Trophoblast cell (in vitro differentiated cells and primary cell): ENCODE results near the gene OR7D4.

Source experiments
- DNase-seq, 2 donors: peaks; one replicate each; pipeline ENCODE4 v3.0.0-alpha.2; 2016
- H2AFZ ChIP-seq: 2 replicates; pipeline ENCODE4 v1.6.1; 2013; ENCODE audit warnings: low read length, moderate library complexity, mild to moderate bottlenecking; ENCODE audit not compliant: insufficient read depth, poor library complexity
- H2AK5ac ChIP-seq: 2 replicates; pipeline ENCODE4 v1.6.1; 2013; ENCODE audit warnings: mild to moderate bottlenecking, low read length
- H2BK120ac ChIP-seq: 2 replicates; pipeline ENCODE4 v1.6.1; 2013; ENCODE audit warnings: low read length, mild to moderate bottlenecking, moderate library complexity; ENCODE audit not compliant: insufficient read depth, poor library complexity
- H2BK12ac ChIP-seq: 2 replicates; pipeline ENCODE4 v1.6.1; 2013; ENCODE audit warnings: mild to moderate bottlenecking, low read length, moderate library complexity
- H2BK5ac ChIP-seq: 2 replicates; pipeline ENCODE4 v1.6.1; 2013; ENCODE audit warnings: low read length, low read depth, moderate library complexity, mild to moderate bottlenecking; ENCODE audit not compliant: poor library complexity
- H3K14ac ChIP-seq: 2 replicates; pipeline ENCODE4 v1.6.1; 2013; ENCODE audit warnings: mild to moderate bottlenecking, low read length
- H3K18ac ChIP-seq: 2 replicates; pipeline ENCODE4 v1.6.1; 2013; ENCODE audit warnings: mild to moderate bottlenecking, low read length
- H3K23ac ChIP-seq: 2 replicates; pipeline ENCODE4 v1.6.1; 2013; ENCODE audit warnings: low read length
- H3K27ac ChIP-seq: 2 replicates; pipeline ENCODE4 v1.5.1; 2013; ENCODE audit warnings: low read depth, mild to moderate bottlenecking, inconsistent platforms, low read length, moderate library complexity
- H3K27me3 ChIP-seq: 2 replicates; pipeline ENCODE4 v1.6.1; 2013; ENCODE audit warnings: inconsistent platforms, mild to moderate bottlenecking, low read length, moderate library complexity; ENCODE audit not compliant: insufficient read depth
- H3K36me3 ChIP-seq, 2 experiments: 1 replicate in 1 of 2; 2 replicates in 1 of 2; pipeline ENCODE4 v1.6.1; 2013; ENCODE audit warnings: low read length in 2 of 2, mild to moderate bottlenecking in 2 of 2, moderate library complexity in 1 of 2; ENCODE audit not compliant: insufficient read depth in 2 of 2, control insufficient read depth in 1 of 2
- H3K4ac ChIP-seq: 2 replicates; pipeline ENCODE4 v1.6.1; 2013; ENCODE audit warnings: low read depth, mild to moderate bottlenecking, low read length, moderate library complexity
- H3K4me1 ChIP-seq, 2 experiments: 1 replicate in 1 of 2; 2 replicates in 1 of 2; pipeline ENCODE4 v1.6.1; 2013; ENCODE audit warnings: low read length in 2 of 2, mild to moderate bottlenecking in 2 of 2, moderate library complexity in 1 of 2; ENCODE audit not compliant: insufficient read depth in 2 of 2, control insufficient read depth in 1 of 2
- H3K4me2 ChIP-seq: 2 replicates; pipeline ENCODE4 v1.6.1; 2013; ENCODE audit warnings: inconsistent platforms, mild to moderate bottlenecking, low read length, moderate library complexity
- H3K4me3 ChIP-seq: 2 replicates; pipeline ENCODE4 v1.5.1; 2013; ENCODE audit warnings: mild to moderate bottlenecking, low read depth, low read length, inconsistent platforms
- H3K79me1 ChIP-seq: one replicate; pipeline ENCODE4 v1.6.1; 2013; ENCODE audit warnings: low read length
- H3K79me2 ChIP-seq: 2 replicates; pipeline ENCODE4 v1.6.1; 2013; ENCODE audit warnings: low read length, mild to moderate bottlenecking; ENCODE audit not compliant: control insufficient read depth, insufficient read depth, poor library complexity
- H3K9ac ChIP-seq: 2 replicates; pipeline ENCODE4 v1.6.1; 2013; ENCODE audit warnings: mild to moderate bottlenecking, low read length
- H3K9me3 ChIP-seq: 2 replicates; pipeline ENCODE4 v1.6.1; 2013; ENCODE audit warnings: low read depth, mild to moderate bottlenecking, control low read depth, inconsistent platforms, low read length; ENCODE audit not compliant: insufficient read depth
- H4K12ac ChIP-seq: 2 replicates; pipeline ENCODE4 v1.6.1; 2013; ENCODE audit warnings: low read depth, mild to moderate bottlenecking, low read length, moderate library complexity
- H4K8ac ChIP-seq: 2 replicates; pipeline ENCODE4 v1.6.1; 2013; ENCODE audit warnings: low read depth, mild to moderate bottlenecking, low read length, moderate library complexity
- H4K91ac ChIP-seq: one replicate; pipeline ENCODE4 v1.6.1; 2013; ENCODE audit warnings: low read depth, mild to moderate bottlenecking, low read length, moderate library complexity
- WGBS: extraction: QIAGEN DNeasy Blood & Tissue Kit; methylation state at CpG from one replicate; pipeline ENCODE4 v1.1.7; 2013; ENCODE audit warnings: missing lambda C conversion rate; ENCODE audit not compliant: insufficient read length, insufficient coverage; ENCODE audit errors: extremely low coverage; 5-methylcytosine and 5-hydroxymethylcytosine counted together

OR7D4 gene

DNA sequence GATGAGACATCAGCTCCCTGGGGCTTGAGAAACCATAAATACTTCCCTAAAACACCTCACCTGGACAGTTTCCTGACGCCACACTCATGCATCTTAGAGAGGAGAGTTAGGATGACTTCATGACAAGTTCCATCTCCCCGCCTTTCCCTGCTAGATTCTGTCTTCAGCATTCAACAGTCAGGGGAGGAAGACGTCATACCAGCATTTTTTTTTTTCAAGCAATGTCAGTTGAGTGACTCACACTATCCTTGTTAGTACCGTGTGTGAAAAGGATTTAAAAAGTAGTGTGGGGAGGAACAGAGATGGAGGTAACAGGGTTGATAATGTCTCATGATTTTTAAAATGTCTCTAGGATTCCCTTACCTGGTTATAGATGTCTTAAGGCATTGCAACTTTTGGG is 40.5 kb downstream of the OR7D4 start, which contains the start of gene OR7D2:
OR7D2 (plus strand) TSS at position 79 of the 400 bp plus-strand sequence. CDS start 6,803 bp downstream, outside the sequence.
- Histone ChIP-seq H4K12ac (no peak within 1 kb of the TSS), H2AFZ (no peak within 1 kb of the TSS), H3K4me3 (no peak within 1 kb of the TSS), H3K4ac (no peak within 1 kb of the TSS), H3K14ac (no peak within 1 kb of the TSS), H2AK5ac (no peak within 1 kb of the TSS), H4K91ac (no peak within 1 kb of the TSS), H3K36me3 (no peaks in the 10 kb centered on the region), H3K79me2 (no peaks in the 10 kb centered on the region), H3K9ac (no peak within 1 kb of the TSS), H3K4me2 (no peak within 1 kb of the TSS), H4K8ac (no peak within 1 kb of the TSS), H3K9me3 (peaks cover 5% of the 10 kb centered on the region), H3K27ac (no peak within 1 kb of the TSS), H3K23ac (no peak within 1 kb of the TSS), H2BK5ac (no peak within 1 kb of the TSS), H3K18ac (no peak within 1 kb of the TSS), H3K79me1 (no peaks in the 10 kb centered on the region), H3K4me1 (no peaks in the 10 kb centered on the region), H2BK12ac (no peak within 1 kb of the TSS), H2BK120ac (no peak within 1 kb of the TSS), H3K27me3 (no peaks in the 10 kb centered on the region)
- WGBS = no CpG with 5 or more reads among the region's 4 CpGs
- DNase-seq = peak; percentile 15 to 62

DNA sequence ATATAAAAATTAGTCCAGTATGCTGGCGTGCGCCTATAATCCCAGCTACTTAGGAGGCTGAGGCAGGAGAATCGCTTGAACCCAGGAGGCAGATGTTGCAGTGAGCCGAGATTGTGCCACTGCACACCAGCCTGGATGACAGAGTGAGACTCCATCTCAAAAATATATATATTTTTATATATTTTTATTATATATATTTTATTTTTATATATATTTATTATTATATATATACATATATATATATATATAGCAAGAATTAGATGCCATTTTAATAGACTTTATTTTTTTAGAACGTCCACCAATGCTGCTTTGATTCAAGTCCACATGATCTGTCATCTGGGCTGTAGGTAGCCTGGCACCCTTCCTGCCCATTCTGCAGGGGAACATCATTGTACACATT is 44.1 kb downstream of the OR7D4 start:
- no peak overlapping the region for H3K9ac ChIP-seq
- H2BK12ac ChIP-seq = no peak overlapping the region
- H2AK5ac ChIP-seq = no peak overlapping the region

DNA sequence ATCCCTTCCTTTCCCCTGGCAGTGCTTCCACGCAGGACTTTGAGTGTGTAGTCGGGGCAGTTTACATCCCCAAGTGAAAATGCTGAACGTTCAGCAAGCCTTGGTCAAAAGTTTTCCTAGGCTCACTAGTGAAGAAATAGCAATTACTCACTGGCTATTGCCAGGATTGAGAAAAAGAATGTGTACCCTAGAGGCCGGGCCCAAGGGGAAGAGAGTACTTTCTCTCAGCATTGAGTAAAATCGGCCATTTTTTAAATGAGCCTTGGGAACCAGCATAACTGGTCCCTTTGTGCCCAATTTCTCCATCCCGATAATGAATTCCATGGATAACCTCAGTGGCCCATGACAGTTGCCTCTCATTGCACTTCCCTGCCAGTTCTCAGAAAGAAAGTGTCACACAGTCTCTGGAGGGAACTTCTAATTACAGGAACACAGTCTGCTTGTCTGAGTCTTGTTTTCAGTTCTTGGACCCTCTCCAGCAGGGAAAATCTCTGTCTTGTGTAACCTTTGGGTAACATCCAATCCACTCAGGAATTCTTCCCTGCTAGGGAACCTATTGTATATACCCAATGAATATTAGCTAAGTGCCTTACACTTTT is 47.9 kb downstream of the OR7D4 start:
- Histone ChIP-seq H3K36me3 (no peaks in the 10 kb centered on the region), H3K9me3 (peaks cover 5% of the 10 kb centered on the region), H4K8ac (no peak overlapping the region), H3K79me2 (no peaks in the 10 kb centered on the region), H2BK5ac (no peak overlapping the region), H4K12ac (no peak overlapping the region), H3K18ac (no peak overlapping the region), H3K23ac (no peak overlapping the region), H3K9ac (no peak overlapping the region), H2BK12ac (no peak overlapping the region), H3K4me2 (no peak overlapping the region), H2AK5ac (no peak overlapping the region), H4K91ac (no peak overlapping the region), H2BK120ac (no peak overlapping the region), H3K79me1 (no peaks in the 10 kb centered on the region), H3K4me3 (no peak overlapping the region), H3K4ac (no peak overlapping the region), H3K27me3 (no peaks in the 10 kb centered on the region), H3K27ac (no peak overlapping the region), H3K4me1 (no peaks in the 10 kb centered on the region), H2AFZ (no peak overlapping the region), H3K14ac (no peak overlapping the region)
- no peak for DNase-seq
- WGBS = no CpG with 5 or more reads among the region's 6 CpGs

More for the DNA sequence above, 44.1 kb downstream of the OR7D4 start:
- H3K9me3 ChIP-seq = peaks cover 6% of the 10 kb centered on the region
- H3K27ac ChIP-seq = no peak overlapping the region
- no peaks in the 10 kb centered on the region for H3K27me3 ChIP-seq
- no peak overlapping the region for H3K14ac ChIP-seq
- no peak overlapping the region for H4K91ac ChIP-seq
- H3K79me1 ChIP-seq = no peaks in the 10 kb centered on the region
- no peaks in the 10 kb centered on the region for H3K36me3 ChIP-seq
- no peaks in the 10 kb centered on the region for H3K4me1 ChIP-seq
- H2AFZ ChIP-seq = no peak overlapping the region
- no peaks in the 10 kb centered on the region for H3K79me2 ChIP-seq
- no peak overlapping the region for H4K8ac ChIP-seq
- H3K18ac ChIP-seq = no peak overlapping the region
- no peak overlapping the region for H3K4me3 ChIP-seq
- no peak overlapping the region for H3K4ac ChIP-seq
- WGBS = no CpG with 5 or more reads among the region's 5 CpGs
- no peak overlapping the region for H2BK5ac ChIP-seq
- H4K12ac ChIP-seq = no peak overlapping the region
- H2BK120ac ChIP-seq = no peak overlapping the region
- DNase-seq = no peak
- H3K23ac ChIP-seq = no peak overlapping the region
- H3K4me2 ChIP-seq = no peak overlapping the region

DNA sequence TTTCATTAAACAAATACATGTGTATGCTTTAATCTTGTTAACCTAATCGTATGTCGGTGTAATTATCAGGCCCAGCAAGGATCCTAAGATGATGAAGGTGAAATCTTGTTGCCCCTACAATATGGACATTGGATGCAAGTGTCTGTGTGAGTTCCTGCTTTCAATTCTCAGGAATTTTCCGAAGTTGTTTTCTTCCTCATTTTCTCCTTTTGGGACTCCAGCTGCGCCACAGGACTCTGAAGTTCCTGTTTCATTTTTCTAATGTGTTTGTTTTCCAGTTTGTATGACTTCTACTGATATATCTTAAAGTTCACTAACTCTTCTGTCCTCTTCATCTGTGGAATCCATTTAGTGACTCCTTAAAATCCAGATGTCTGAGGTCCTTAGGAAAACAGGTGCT is 52.5 kb downstream of the OR7D4 start:
- Histone ChIP-seq H3K23ac (no peak overlapping the region), H3K36me3 (peaks cover 14 to 20% of the 10 kb centered on the region in 2 experiments), H2AK5ac (no peak overlapping the region), H3K27me3 (no peaks in the 10 kb centered on the region), H3K18ac (no peak overlapping the region), H3K79me1 (no peaks in the 10 kb centered on the region), H2BK12ac (no peak overlapping the region), H2BK120ac (no peak overlapping the region), H3K9ac (no peak overlapping the region), H3K4ac (no peak overlapping the region), H3K14ac (no peak overlapping the region), H2AFZ (no peak overlapping the region), H3K27ac (no peak overlapping the region), H3K79me2 (no peaks in the 10 kb centered on the region), H3K4me1 (no peaks in the 10 kb centered on the region), H3K9me3 (no peaks in the 10 kb centered on the region), H4K8ac (no peak overlapping the region), H3K4me3 (no peak overlapping the region), H4K12ac (no peak overlapping the region), H2BK5ac (no peak overlapping the region), H3K4me2 (no peak overlapping the region), H4K91ac (no peak overlapping the region)
- no CpG with 5 or more reads among the region's 4 CpGs for WGBS
- DNase-seq = no peak
